Stimulated activated CD4-positive, alpha-beta T cell treated with anti-CD3 and anti-CD28 coated beads, Interleukin-12 subunit alpha, Interleukin-12 subunit beta, amount 100 ng/mL, for 24 hours (primary cell): ENCODE data around the gene TFCP2L1.

ENCODE experiments used
- DNase-seq, 2 experiments: peaks; one replicate each; pipeline ENCODE4 v3.0.0-alpha.2; 2020; ENCODE audit warnings: low read depth in 2 of 2

The TFCP2L1 gene

DNA sequence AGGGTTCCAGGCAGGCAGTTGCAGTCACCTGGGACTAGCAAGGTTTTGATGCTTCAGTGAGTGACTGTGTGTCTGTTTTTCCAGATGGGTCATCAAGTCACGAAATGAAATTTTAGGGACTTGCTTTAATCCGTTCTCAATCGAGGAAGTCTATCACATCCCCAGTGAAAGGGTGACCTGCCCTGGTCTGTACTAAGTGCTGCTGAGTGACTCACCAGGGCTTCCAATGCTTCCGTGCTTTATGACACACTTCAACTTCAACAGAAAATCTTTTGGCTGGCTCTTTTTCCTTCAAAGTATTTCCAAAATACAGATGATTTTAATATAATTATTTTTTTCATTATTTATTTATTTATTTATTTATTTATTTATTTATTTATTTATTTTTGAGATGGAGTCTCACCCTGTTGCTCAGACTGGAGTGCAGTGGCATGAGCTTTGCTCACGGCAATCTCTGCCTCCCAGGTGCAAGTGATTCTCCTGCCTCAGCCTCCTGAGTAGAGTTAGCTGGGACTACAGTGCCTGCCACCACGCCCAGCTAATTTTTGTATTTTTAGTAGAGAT is 18.4 kb downstream of the TFCP2L1 start:
- DNase-seq: no peak

DNA sequence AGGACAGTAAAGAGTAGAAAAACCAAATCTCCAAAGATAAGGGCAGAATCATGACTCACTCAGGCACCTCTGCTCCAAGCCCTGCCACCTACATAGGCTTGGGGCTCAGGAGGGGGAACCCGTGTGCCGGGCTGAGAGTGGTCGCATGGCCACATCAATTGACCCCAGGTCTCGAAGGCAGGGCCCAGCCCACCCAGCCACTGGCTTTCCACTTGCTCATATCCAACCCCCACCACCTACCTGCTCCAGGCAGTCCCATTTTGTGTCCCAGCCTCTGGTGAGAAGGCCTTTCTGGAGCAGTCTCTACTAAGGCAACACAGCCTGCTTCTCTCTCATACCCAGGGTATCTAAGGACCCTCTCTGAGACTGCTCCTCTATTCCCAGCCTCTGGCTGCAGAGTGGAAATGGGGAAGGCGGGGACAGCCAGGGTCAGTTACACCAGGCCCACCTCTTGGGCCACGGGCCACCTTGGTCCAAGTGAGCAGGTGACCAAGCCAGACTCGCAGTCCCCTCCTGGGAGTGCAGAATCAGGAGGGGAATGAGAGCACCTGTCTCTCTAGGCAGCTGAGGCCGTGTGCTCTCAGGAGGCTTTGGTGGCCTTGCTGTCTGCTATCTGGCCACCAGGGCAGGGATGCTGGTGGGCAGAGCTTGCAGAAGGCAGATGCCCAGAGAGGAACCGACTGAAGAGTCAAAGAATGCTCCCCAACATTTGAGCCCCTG is 20.8 kb downstream of the TFCP2L1 start:
- DNase-seq: no peak

- DNase-seq: no peak
Observed at GRCh38 chr2:121260370-121261154, 24.4 kb downstream of the TFCP2L1 start.

DNA sequence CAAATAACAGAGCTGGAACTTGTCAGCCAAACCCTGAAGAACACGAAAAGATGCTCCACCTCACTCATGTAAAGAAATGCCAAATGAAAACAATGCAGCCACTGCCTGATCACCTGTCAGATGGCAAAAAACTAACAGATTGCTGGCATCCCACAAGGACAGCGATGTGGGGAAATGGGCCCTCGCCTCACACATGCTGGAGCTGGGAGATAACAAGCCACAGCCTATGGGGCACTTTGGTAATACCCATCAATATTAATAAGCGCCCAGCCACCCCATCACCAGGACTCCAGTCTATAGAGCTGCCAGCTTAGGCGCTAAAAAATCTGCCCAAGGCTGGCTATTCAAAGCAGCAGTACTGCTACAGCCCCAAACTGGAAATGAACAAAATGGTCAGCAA is 27.0 kb downstream of the TFCP2L1 start:
- no peak for DNase-seq

DNA sequence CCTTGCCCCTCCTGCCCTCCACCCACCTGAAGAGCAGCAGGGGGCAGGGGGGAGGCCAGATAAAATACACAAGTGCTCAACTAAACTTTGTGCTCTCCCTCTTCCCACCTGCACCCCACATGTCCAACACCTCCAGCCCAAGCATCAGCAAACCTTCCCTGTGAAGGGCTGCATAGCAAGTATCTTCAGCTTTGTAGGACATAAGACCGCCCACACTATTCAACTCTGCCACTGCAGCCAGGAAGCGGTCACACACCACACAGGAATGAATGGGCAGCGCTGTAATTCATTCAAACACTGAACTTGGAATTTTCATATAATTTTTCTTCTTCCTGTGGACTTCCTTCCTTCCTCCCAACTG is 27.5 kb downstream of the TFCP2L1 start:
- DNase-seq: no peak

DNA sequence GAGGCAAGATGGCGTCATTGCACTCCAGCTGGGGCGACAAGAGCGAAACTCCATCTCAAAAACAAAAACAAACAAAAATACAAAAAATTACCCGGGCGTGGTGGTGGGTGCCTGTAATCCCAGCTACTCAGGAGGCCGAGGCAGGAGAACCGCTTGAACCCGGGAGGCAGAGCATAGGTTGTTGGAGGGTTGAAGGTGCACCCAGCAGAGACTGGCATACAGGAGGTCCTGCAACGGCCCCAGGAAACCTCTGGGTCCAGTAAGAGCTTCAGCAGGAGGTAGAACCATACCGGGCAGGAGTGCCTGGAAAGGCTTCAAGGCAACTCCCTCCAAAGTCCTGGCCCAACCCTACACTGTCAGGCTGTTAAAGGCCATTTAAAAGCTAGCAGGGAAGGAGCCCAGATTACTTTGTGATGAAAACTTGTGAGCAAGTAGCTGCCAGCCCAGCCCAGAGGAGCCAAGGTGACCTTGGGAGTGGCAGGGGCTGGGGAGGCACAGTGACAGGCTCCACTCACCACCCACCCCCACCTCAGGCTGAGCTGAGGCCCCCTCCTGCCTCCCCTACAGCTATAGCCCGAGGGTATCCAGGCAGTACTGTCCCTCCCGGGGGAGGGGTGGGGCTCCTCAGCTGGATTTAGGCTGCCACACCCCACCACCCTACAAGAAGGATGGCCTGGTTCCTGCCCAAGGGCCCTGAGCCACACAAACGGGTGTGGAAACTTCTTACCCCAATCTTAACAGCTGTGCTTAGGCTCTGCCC is 28.1 kb downstream of the TFCP2L1 start:
- DNase-seq: no peak

DNA sequence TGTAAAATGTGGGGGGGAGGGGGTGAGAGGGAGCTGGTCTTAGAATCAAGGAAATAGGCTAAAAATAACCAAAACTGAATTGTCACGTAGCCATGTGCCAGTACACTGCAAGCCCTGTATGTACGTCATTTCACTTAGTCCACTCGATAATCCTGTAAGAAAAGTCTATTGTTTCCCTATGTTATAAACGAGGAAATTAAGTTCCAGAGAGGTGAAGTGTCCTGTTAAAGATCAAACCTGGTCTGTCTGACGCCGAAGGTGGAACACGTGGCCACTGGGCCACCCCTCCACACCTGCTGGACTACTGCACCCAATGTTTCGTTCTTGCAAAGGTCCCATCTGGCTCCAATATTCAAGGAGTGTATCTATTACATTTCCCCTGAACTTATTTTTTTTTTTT is 29.6 kb downstream of the TFCP2L1 start:
- no peak for DNase-seq

DNA sequence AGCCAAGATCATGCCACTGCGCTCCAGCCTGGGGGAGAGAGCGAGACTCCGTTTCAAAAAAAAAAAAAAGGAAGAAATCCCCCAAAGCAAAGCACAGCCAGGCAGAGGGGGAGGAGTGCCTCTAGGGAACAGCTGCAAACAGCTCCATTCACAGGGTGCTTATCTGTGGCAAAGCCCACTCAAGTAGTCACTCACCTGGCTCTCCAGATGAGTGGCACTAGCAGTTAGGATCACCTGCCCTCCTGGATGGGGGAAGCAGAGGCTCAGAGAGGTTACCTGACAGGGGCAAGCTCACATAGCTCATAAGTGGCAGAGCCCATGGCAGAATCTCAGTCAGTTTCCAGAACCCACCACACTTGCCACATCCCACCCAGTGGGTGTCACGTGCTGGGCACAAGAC is 30.3 kb downstream of the TFCP2L1 start:
- no peak for DNase-seq

GRCh38 chr2:121253674-121254240 is 31.2 kb downstream of the TFCP2L1 start:
- DNase-seq: no peak

- no peak for DNase-seq
Observed at GRCh38 chr2:121253021-121253673, 31.9 kb downstream of the TFCP2L1 start.

DNA sequence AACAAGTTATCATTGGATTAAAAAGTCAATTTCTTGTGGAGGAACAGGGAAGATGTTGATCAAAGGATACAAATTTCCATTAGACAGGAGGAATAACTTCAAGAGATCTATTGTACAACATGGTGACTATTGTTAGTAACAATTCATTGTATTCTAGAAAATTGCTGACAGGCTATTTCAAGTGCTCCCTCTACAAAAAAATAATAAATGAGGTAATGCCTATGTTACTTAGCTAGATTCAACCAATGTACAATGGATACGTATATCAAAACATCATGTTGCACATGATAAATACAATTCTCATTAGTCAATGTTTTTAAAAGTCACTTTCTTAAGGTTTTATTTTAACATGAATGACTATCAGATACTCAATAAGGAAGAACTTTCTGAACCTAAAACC is 33.5 kb downstream of the TFCP2L1 start:
- no peak for DNase-seq

- DNase-seq: no peak
Observed at GRCh38 chr2:121248766-121249343, 36.1 kb downstream of the TFCP2L1 start.

GRCh38 chr2:121247971-121248370 is 37.0 kb downstream of the TFCP2L1 start:
- no peak for DNase-seq

DNA sequence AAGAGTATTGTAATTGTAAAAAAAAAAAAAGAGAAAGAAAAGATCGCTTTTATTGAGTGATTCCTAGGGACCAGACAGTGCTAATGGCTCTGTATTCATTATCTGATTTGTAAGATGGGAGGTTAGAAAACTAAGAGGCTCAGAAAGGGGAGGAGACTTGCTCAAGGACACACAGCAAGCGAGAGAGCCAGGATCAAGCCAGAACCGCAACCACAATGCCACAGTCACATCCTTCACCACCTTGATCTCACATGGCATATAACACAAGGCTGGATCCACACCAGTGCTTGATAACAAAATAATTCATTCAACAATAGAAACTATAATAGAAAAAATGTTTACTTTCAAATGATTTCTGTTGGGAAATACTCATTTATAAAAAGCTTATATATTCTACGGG is 37.5 kb downstream of the TFCP2L1 start:
- DNase-seq: no peak

- no peak for DNase-seq
Observed at GRCh38 chr2:121246704-121247255, 38.2 kb downstream of the TFCP2L1 start.

- no peak for DNase-seq
Observed at GRCh38 chr2:121245913-121246312, 39.1 kb downstream of the TFCP2L1 start.

- DNase-seq: no peak
Observed at GRCh38 chr2:121245120-121245820, 39.7 kb downstream of the TFCP2L1 start.

DNA sequence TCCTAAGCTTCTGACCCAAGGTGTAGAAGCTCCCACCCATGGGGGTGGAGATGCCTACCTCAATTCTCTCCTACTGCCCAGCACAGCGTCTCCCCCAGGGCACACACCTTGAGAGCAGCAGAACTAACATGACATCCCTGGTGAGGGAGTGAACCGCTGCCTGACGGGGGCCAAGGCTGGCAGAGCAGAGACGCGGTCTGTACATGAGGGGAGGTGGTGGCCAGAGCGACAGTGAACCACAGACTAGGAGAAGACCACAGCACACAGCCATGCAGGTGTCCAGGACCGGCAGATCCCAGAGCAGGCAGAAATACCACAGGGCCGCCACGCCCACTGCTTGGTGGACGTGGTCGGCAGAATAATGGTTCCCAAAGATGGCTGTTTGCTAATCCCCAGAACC is 40.4 kb downstream of the TFCP2L1 start:
- no peak for DNase-seq

DNA sequence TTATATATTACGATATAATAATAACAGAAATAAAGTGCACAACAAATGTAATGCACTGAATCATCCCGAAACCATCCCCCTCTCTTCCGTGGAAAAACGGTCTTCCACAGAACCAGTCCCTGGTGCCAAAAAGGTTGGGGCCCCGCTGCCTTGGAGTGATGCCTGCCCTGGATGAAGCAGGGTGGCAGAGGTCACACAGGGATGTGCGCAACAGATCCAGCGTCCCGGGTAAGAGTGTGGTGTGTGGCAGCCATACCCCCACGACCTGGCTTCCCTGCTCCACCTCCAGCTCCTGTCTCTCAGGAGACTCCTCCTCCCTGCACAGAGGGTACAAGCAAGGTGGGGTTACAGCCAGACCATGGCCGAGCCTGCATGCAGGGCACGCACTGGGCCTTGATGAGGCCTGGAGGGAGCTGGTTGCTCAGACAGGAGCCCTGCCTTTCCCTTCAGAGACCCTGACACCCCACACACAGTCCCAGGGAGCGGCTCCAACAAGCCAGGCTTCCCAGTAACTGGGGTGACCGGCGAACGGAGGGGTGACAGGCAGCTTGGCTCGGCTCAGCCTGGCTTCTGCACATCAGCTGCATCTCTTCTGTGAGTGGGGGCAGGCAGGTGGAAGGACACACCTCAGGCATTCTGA is 41.1 kb downstream of the TFCP2L1 start:
- no peak for DNase-seq

- DNase-seq: no peak
Observed at GRCh38 chr2:121242976-121243375, 42.0 kb downstream of the TFCP2L1 start.
